ENCODE data around the gene OSBPL10.

Gene OSBPL10

DNA sequence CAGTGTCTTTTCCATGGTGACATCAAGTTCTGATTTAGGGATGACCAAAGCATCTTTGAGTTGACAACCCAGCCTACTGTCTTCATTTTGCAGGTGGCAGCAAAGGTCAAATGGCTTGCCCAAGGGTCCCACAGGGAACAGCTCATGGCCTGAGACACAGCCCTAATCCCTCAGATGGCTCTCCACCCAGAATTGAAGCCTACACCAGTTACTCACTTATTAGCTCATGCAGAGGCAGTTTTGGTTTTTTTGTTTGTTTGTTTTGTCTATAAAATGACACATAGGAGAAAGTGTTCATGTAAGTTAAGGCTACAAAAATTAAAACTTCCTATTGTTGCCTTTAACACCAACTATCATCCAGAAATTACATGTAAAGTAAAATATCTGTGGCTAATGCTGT, 167.9 kb downstream of the OSBPL10 start:
- TF ChIP-seq, protein P1, sequence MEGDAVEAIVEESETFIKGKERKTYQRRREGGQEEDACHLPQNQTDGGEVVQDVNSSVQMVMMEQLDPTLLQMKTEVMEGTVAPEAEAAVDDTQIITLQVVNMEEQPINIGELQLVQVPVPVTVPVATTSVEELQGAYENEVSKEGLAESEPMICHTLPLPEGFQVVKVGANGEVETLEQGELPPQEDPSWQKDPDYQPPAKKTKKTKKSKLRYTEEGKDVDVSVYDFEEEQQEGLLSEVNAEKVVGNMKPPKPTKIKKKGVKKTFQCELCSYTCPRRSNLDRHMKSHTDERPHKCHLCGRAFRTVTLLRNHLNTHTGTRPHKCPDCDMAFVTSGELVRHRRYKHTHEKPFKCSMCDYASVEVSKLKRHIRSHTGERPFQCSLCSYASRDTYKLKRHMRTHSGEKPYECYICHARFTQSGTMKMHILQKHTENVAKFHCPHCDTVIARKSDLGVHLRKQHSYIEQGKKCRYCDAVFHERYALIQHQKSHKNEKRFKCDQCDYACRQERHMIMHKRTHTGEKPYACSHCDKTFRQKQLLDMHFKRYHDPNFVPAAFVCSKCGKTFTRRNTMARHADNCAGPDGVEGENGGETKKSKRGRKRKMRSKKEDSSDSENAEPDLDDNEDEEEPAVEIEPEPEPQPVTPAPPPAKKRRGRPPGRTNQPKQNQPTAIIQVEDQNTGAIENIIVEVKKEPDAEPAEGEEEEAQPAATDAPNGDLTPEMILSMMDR (IDR thresholded peaks at IDR 0.05; ENCODE audit: low read length, missing control alignments), result no peak
- H3K4me3 ChIP-seq (replicated peaks; ENCODE audit: low read depth, low read length), result no peak overlapping the region
- no peak for DNase-seq (ENCODE audit: low read depth)

DNA sequence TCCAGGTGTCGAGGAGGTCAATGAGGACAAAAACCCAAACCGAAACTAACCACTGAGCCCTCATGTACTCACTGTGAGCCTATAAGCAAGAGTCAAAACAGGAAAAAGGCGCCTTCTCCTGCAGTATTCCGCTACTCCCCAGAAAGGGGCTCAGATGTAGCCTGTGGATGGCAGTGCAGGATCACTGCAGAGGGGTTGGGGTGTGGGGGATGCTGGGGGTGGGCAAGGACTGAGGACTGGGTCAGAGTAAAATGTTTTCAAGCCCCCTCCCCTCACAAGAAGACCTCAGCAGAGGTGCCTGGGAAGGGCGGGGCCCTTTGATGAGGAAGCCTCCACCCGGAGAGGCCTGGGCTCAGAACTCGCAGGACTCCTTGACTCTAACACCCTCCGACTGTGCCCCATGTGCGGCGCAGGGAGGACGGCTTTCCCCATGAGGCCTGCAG, 170.1 kb downstream of the OSBPL10 start:
- no peak for DNase-seq (ENCODE audit: low read depth)
- TF ChIP-seq, protein P1 (IDR thresholded peaks at IDR 0.05; ENCODE audit: low read length, missing control alignments), result no peak
- H3K4me3 ChIP-seq (replicated peaks; ENCODE audit: low read depth, low read length), result no peak overlapping the region

DNA sequence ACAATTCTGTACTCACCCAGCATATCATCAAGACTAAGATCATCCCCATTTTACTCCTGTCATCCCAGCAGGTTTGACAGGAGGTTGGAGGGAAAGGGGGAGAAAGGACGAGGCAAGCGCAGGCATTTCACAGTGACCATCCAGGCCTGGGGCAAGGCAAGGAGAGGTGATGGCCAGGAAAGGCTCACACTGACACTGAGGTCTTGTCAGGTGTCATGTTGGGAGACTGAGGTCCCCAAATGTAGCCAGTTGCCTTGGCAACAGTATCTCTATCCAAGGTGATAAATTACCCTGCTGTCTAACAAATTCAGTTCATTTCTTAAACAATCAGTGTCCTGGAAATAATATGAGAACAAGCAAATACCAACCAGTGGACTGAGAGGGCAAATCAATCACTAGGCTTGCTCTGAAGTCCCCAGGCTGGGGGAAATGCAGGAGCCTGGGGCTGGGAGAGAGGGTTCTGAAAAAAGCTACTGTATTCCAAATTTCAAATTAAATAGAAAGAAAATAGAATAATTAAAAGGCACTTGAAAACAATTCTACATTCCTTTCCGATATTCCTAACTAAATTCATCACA, 172.8 kb downstream of the OSBPL10 start:
- TF ChIP-seq, protein P1 (IDR thresholded peaks at IDR 0.05; ENCODE audit: low read length, missing control alignments), result no peak
- H3K4me3 ChIP-seq (replicated peaks; ENCODE audit: low read depth, low read length), result no peak overlapping the region
- DNase-seq (ENCODE audit: low read depth), result no peak

DNA sequence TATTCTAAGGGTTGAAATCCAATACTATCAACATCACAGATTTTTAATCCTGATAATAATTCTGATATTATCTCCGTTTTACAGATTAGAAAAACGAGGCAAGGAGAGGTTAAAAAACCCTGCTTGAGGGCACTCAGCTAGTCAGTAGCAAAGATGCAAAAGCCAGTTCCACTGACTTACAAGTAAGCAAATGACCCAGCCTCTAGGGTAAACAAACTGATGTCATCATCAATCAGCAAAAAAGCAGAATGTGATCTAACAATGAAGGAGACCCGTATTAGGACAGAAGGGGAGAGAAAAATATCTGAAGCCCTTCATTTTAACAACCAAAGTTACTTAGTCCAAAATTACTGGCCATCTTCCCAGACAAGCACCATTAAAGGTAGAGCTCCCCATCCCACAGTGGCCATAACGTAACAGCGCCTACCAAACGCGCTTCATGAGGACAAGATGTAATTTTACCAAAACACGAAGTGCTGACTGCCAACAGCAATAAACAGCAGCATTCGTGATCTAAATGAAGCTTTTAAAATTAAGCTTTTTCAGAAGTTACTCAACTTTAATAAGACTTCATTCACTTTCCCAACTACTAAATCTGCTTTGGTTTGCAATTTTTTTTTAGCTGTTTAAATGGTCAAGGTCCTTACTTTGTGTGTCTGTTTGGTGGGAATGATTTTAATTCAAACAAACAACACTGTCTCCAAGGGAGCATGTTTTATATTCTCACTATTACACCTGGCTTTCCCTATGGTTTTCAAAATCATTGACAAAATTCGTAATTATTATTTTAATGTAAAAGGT, 176.6 kb downstream of the OSBPL10 start:
- H3K4me3 ChIP-seq (replicated peaks; ENCODE audit: low read depth, low read length), result no peak overlapping the region

DNA sequence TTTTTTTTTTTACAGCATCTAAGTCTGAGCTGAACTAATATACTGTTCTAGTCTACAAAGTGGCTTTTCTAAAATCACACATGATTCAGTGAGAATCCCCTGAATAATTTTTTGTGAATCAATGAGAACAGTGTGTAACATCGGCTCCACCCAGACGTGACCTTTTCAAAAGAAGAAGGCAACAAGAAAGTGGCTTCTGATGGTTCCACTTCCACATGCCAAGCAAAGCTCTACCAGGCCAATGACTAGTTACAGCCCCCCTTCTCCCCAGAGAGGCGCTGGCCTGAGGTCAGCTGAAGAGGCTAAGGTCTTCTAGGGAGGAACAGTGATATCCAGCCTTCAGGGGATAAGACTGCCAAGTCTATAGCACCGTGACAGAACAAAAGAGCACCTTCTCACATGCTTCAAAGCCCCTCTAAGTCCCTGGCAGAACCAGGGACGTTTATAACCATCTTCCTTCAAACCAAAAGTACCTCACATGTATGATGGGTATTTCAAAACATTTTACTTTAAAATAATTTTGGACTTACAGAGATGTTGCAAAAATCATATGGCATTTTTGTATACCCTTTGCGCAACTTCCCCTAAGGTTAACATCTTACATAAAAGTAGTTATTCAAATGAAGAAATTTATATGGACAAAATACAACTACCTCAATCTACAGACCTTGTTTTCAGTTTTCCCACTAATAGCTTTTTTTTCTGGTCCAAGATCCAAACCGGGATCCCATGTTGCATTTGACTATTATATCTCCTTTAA, 177.9 kb downstream of the OSBPL10 start:
- TF ChIP-seq, protein P1 (IDR thresholded peaks at IDR 0.05; ENCODE audit: low read length, missing control alignments), result no peak
- H3K4me3 ChIP-seq (replicated peaks; ENCODE audit: low read depth, low read length), result no peak overlapping the region
- DNase-seq (ENCODE audit: low read depth), result peak; percentile 10

More for the DNA sequence above, 176.6 kb downstream of the OSBPL10 start:
- no peak for DNase-seq (ENCODE audit: low read depth)
- TF ChIP-seq, protein P1 (IDR thresholded peaks at IDR 0.05; ENCODE audit: low read length, missing control alignments), result no peak

DNA sequence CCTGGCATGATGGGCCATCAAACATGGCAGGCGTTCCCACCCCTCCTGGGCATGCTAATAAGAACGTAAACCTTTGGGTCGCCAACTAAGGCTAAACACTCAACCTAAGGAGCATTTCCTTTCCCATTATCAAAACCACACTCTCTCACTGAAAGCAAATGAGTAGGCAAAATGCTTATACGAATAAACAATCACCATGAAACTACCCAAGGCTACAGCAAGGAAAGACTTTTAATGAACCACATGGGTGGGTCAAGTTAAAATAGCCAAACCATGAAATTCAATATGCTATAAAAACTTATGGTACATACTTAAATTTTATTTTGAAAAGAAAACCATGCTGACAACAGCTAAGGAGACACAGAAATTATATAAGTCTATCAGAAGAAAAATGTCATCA, 180.6 kb downstream of the OSBPL10 start:
- no peak overlapping the region for H3K4me3 ChIP-seq (replicated peaks; ENCODE audit: low read depth, low read length)
- DNase-seq (ENCODE audit: low read depth), result no peak
- TF ChIP-seq, protein P1 (IDR thresholded peaks at IDR 0.05; ENCODE audit: low read length, missing control alignments), result no peak
